Suprapubic skin (tissue), 3 donors: ENCODE data around the gene KRTAP6-2.

ENCODE experiments used
- POLR2A ChIP-seq, 2 donors: fragments of 450-650 bp; IDR thresholded peaks; one replicate each; pipeline ENCODE4 v1.6.1; 2017; ENCODE audit warnings: antibody characterized with exemption in 2 of 2, mild to moderate bottlenecking in 2 of 2, moderate library complexity in 2 of 2
- TF ChIP-seq, protein P1 (sequence below), 2 donors: fragments of 200-600 bp in 1 of 2; fragments of 450-650 bp in 1 of 2; sonication (generic) in 1 of 2; IDR thresholded peaks; one replicate each; pipeline ENCODE4 v1.5.1; 2016 to 2019; ENCODE audit warnings: antibody characterized with exemption in 2 of 2, mild to moderate bottlenecking in 1 of 2, moderate library complexity in 1 of 2

GRCh38 chr21:30605968-30606367 lies 7.3 kb upstream of the KRTAP6-2 start:
- TF ChIP-seq, protein P1, sequence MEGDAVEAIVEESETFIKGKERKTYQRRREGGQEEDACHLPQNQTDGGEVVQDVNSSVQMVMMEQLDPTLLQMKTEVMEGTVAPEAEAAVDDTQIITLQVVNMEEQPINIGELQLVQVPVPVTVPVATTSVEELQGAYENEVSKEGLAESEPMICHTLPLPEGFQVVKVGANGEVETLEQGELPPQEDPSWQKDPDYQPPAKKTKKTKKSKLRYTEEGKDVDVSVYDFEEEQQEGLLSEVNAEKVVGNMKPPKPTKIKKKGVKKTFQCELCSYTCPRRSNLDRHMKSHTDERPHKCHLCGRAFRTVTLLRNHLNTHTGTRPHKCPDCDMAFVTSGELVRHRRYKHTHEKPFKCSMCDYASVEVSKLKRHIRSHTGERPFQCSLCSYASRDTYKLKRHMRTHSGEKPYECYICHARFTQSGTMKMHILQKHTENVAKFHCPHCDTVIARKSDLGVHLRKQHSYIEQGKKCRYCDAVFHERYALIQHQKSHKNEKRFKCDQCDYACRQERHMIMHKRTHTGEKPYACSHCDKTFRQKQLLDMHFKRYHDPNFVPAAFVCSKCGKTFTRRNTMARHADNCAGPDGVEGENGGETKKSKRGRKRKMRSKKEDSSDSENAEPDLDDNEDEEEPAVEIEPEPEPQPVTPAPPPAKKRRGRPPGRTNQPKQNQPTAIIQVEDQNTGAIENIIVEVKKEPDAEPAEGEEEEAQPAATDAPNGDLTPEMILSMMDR (IDR thresholded peaks at IDR 0.05): no peak
- TF ChIP-seq POLR2A (IDR thresholded peaks at IDR 0.05): no peak
